DMS79 (cell line): Measurements from ENCODE around the gene FRS3.

Experiments
- DNase-seq: peaks from one replicate; lab custom pipeline; 2025; lab: John Stamatoyannopoulos, UW

The FRS3 gene

GRCh38 chr6:41791305-41791704 lies 11.6 kb upstream of the FRS3 start:
- no peak for DNase-seq

GRCh38 chr6:41790045-41790444 lies 10.3 kb upstream of the FRS3 start:
- DNase-seq: no peak

- DNase-seq: no peak
Measured at GRCh38 chr6:41789390-41789724, 9.7 kb upstream of the FRS3 start.

- peak; percentile 72 for DNase-seq
Measured at GRCh38 chr6:41787219-41787917, 7.7 kb upstream of the FRS3 start, which contains the start of gene TOMM6. Gene TOMM6 (plus strand): TSS chr6:41787694. CDS start chr6:41787698, 4 bp downstream.

- no peak for DNase-seq
Measured at GRCh38 chr6:41786451-41787218, 6.9 kb upstream of the FRS3 start.

- no peak for DNase-seq
Measured at GRCh38 chr6:41785689-41786450, 6.2 kb upstream of the FRS3 start.

GRCh38 chr6:41785254-41785653 lies 5.6 kb upstream of the FRS3 start:
- DNase-seq: no peak

DNA sequence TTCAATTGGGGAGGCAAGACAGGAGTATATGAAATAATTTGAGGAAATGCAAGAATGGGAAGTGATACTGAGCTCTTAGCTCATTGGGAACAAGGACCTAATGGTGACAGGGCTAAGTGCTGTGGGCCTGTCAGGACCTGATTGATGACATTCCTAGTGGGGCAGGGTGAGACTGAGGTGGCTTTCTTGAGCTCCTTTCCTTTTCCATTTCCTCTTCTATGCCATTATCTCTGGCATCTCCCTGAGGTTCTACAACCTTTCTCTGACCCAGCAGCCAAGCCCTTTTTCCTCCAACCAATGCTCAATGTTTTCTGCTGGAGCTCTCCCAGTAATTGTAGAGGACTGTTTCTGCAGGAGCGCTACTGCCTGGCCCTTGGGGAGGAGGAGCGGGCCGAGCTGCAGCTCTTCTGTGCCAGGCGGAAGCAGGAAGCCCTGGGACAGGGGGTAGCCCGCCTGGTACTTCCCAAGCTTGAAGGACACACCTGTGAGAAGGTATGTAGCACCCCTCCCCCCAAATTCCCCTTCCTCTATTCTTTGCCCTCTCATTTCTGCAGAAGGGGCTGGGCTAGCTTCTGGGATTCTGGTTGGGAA lies 5.0 kb upstream of the FRS3 start:
- no peak for DNase-seq

- DNase-seq: no peak
Measured at GRCh38 chr6:41783106-41783780, 3.5 kb upstream of the FRS3 start.

DNA sequence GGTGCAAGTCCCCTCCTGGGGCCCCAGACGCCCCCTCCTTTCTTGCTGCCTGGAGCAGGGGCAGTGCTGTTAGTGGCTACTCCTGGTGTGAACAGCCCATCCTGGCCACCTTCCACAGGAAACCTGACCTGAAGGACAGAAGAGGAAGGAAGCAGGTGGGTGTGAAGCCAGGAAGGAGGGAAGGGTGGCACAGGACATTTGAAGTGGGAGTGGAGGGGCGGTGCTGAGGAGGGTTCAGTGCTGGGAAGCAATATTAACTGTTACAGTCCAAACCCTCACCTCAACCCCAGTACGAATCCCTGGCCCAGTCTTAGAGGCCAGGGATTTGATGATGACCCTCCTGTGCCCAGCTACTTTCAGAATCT lies 1.6 kb upstream of the FRS3 start:
- DNase-seq: no peak

DNA sequence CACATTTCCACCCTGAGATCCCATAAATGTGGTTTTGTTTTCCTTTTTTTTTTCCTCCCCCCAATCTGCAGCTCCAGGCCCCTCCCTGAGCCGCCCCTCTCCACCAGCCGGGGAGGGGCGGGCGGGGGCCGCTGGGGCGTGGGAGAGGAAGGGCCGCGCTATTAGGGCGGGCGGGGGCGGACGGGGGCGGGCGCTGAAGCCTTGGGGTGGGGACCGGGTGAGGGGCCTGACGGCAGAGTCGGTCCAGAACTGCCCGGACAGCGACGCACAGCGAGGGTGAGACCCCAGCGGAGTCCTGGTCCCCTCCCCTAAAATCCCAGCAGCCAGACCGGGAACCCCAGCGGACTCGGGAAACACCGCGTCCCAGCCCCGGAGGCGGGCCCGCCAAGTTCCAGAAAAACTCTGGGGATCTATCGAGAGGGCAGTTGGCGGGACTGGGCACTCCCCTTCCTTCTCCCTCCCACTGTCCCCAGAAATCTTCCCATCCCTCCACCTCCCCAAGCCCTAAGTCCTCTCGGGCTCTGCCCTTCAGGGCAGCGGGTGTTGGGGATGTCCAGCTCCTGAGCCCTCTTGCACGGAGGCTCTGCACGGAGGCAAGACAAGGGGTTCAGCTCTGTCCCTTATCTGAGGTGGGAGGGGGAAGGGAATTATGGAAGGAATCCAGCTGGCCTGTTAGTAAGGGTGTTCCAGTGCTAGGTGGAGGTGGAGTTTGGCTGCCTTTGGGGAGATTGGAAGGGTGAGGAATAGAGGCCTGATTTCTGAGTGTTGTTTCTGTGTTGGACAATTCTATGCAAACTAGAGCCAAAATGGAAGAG lies 1.1 kb upstream of the FRS3 start, which contains the start of gene PRICKLE4:
PRICKLE4 (plus strand) TSS at position 232 of the 815 bp plus-strand sequence. CDS start 2,692 bp downstream, outside the sequence.
- no peak for DNase-seq

DNA sequence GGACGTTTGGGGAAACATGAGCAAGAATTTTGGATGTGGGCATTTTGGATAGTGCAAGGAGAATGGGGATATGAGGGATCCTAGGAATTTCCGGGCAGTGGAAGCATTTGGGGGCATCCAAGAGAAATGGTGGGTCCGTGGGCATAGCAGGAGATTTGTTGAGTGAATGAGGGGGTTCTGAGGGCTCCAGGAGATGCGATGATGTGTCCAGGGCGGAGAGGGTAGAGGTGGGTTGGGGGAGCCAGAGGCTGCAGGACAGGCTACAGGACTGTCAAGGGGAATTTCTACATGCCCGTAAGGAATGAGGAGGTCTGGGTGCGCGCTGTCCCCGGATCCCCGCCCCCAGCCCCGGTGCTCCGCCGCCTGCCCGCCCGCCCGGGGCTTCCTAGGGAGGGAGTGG lies 364 bp downstream of the FRS3 start:
- DNase-seq: no peak

DNA sequence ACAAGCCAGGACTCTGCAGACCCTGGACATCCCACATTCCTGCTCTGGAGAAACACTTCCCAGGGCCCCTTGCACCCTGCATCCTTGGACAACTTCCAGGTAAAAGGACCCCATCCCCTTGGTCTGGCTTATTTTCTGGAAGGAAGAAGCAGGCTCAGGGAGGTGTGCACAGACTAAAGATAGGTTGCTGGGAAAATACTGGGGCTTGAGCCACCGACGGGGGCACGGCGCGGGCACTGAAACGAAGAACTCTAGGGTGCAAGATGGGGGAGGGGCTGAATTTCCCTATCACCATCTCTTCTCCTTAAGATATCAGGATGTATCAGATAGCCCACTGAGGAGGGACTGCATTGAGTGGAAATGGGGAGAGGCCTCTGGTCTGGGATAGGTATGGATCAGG lies 805 bp downstream of the FRS3 start:
- no peak for DNase-seq

DNA sequence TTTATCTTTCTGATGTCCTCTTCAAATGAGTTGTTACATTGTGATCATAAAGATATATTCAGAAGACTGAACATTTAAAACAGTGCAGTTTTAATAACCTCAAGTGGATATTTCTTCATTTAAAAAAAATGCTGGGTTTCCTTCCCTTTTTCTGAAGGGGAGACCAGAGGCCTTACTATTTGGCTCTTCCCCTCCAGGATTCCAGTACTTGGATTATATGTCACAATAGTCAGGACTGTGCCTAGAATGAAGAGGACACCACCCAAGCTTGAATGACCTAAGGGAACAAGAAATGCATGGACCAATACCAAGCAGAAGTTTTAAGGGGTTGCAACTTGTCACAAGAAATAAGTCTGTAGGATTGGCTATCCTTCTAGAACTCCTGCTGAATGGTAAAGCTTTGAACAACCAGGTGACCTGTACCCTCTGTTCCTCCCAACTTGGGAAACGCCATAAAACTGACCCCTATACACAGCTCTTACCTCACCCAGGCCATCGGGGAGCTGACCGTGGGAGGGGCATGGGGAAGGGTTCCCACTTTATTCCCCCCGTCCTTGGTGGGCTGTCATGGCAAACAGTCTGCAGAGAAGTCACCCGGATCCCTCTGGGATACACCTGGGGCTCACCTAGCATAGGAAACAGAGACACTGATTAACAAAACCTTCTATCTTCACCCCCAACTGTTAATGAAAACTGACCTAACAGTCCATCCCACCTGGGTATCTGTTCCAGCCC lies 2.0 kb downstream of the FRS3 start:
- no peak for DNase-seq

GRCh38 chr6:41775293-41775882 lies 4.3 kb downstream of the FRS3 start:
- no peak for DNase-seq

- no peak for DNase-seq
Measured at GRCh38 chr6:41774841-41775240, 4.9 kb downstream of the FRS3 start.

DNA sequence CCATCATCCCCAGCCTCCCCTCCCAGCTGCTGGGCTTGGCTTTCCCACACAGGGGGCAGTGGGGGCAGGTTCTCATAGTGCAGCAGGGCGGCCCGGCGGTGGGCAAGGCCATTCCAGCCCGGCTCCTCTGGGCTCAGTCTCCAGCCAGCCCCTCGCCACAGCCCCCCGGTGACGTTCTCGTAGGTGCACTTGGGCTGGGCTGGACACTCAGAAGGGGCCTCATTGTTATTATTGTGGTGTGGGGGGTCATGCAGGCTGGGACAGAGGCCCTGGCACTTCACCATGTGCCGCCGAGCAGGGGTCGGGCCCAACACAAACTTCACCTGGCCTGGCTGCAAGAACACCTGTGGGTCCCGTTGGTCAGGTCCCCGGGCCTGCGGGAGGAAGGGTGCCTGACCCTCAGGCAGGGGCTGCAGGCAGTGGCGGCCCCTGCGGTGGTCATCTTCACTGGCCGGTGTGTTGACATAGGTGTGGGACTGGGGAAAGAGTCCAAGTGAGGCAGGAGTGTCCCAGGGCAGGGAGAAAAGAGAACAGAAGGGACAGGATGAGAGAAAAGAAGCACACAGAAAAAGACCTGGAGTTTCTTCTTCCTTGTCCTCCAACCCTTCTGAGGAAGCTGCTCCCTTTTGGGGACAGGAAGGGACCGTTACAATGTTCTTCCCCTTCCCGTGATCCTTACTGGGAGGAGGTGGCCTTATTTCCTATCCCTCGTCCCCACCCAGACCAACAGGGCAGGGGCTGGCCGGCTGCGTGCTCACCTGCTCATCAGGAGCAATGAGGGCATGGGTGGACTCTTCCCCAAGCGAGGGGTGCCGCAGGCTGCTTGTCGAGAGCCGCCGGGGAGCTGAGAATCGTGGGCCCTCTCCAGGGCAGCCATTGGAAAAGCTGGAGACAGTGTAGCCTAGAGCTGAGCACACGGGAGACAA lies 8.4 kb downstream of the FRS3 start:
- DNase-seq: no peak

DNA sequence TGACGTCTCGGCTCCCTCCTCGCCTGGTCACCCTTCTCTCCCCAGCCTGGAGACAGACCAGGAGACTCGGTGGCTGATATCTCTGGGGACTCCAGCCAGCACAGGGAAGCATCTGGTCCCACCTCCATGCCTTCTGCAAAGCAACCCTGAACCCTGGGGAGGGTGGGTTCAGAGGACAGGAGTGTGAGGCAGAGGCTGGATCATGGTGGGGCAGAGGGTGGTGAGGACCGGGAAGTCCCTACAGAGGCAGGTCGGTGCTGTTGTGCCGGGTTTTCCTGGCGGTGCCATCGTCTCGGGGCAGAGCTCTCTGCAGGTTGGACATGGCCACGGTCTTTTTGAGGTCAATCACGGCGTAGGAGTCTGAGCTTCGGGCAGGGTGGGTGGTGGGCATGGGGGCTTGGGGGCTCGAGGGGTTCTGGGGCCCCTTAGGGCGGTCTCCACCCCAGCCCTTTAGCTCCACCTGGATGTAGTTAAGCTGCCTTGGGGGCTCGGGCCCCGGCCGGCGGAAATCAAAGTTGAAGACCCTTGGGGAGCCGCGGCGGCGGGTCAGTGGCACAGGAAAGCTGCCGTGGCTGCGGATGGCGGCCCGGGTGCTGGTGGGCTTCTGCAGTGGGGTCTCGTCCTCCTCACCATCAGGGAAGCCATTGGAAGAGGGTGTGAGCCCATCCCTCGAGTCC lies 9.2 kb downstream of the FRS3 start:
- DNase-seq: no peak
